GM19240 (cell line): ENCODE results near the gene RNF220.

Source experiments
- DNase-seq: peaks from one replicate; pipeline ENCODE4 v3.0.0; 2011; ENCODE audit warnings: low spot score; ENCODE audit not compliant: insufficient read length

The RNF220 gene

GRCh38 chr1:44406737-44407429 lies 1.8 kb downstream of the RNF220 start:
- no peak for DNase-seq

DNA sequence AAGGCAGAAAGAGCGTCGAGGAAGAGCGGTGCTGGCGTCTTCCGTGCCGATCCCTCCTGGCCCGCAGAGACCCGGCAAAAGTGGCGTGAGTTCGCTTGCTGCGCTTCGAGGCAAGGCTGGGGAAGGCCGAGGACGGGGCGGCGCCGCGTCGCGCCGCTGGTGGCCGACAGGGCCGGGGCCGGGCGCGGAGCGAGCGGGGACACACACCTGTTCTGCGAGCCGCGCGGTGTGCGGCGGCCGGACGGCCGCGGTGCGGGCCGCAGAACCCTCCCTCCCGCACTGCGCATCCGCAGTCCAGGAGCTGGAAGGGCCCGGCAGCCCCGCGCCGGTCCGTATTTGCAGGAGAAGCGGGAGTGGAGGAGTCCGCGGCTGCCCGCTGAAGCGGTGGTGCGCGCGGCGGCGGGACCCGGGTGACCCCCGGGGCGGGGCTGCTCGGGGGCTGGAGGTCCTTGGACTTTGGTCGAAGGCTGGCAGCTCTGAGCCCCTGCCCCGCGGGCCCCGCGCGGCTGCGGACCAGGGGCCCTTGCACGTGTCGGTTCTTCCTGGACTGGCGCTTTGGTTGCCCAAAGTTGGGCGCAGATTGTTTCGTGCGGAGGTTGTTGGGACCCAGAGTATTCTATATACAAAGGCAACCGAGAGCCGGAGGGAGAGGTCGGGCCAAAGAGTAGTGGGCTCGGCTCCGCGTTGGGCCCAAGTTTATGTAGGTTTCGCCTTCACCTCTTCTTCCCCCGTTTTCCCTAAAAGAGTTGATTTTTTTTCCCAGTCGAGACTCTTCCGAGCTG lies 2.6 kb downstream of the RNF220 start:
- no peak for DNase-seq

DNA sequence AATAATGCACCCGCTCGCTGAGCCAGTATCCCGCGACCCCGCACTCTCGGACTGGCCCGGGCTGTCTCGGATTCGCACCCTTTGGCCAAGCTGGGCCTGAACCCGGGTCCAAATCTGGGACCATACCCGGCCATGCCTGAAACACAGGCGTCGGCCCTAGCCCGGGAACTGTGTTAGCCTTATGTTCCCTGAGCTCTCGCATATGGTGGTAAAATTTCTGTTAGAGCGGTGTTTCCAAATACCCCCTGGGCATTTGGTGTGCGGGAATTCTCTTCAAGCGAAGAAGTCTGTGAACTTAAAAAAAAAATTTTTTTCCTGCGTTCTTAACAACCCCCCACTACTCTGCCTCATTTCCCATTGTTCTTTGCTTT lies 3.1 kb downstream of the RNF220 start:
- DNase-seq: no peak

GRCh38 chr1:44408632-44409602 lies 3.9 kb downstream of the RNF220 start:
- no peak for DNase-seq

GRCh38 chr1:44409757-44410156 lies 4.7 kb downstream of the RNF220 start:
- DNase-seq: no peak

- no peak for DNase-seq
Measured at GRCh38 chr1:44411861-44412260, 6.8 kb downstream of the RNF220 start.

- DNase-seq: no peak
Measured at GRCh38 chr1:44412601-44413000, 7.5 kb downstream of the RNF220 start.

GRCh38 chr1:44413740-44414139 lies 8.7 kb downstream of the RNF220 start:
- DNase-seq: no peak

DNA sequence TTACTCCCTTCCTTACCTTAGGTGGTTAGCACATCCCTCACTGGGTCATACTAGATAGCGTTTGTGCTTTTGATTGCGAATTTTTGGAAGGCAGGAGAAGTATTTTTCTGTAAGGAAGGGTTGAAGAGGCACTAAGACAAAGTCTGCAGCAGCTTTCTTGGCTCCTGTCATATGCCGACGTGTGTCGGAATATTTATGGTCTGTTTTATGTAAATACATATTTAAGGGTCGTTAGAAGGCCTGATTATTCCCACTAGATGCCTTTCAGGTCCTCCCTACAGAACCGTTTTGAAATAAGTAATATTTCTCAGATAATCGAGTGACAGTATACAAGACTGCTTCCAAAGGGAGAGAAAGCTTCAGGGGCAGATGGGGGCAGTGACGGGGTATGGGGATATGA lies 10.0 kb downstream of the RNF220 start:
- DNase-seq: no peak

DNA sequence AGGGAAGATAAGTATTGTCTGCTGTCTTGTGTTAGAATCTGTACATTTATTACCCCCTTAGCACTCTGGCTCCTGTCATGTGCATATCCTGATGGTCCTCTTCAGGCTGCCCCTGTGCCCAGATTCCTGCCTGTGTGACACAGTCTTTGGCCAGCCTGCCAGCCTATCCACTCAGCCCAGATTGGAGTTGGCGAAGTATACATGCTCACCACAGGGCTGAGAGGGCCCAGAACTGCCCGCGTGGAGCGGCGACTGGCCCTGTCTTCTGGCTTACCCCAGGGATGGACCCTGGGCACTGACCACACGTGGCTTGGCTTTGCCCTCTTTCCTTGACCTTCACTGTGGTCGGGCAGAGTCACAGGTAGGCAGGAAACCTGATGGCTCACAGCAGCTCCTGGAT lies 11.4 kb downstream of the RNF220 start:
- DNase-seq: no peak

GRCh38 chr1:44417351-44418021 lies 12.4 kb downstream of the RNF220 start:
- DNase-seq: no peak

DNA sequence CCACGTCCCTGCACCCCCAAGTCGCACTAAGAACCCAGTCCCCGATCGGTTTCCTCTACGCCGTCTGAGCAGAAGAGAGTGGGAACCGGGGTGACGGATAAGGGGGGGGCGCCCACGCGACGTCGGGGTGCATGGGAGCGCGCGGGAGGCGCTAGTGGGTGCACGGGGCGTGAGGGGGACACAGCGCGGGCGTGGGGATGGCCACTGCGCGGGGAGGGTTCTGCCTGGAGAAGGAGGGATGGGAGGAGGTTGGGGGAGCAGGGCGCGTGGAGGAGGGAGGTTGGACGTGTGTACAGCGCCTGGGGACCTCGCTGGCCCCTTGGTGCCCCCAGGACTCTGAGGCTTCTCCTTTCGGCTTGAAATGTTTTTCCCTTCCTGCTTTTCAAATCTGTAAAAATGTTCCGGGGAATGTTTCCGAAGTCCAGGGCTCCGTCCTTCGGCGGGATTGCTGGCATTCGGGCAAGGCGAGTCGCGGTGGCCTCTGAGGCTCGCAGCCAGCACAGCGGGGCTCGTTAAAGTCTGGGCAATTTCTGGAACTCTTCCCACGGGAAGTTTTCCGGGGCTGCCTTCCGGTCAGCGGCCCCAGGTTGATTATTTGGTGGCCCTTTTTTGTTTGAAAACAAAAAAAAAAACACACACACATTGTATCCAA lies 13.1 kb downstream of the RNF220 start:
- DNase-seq: no peak

DNA sequence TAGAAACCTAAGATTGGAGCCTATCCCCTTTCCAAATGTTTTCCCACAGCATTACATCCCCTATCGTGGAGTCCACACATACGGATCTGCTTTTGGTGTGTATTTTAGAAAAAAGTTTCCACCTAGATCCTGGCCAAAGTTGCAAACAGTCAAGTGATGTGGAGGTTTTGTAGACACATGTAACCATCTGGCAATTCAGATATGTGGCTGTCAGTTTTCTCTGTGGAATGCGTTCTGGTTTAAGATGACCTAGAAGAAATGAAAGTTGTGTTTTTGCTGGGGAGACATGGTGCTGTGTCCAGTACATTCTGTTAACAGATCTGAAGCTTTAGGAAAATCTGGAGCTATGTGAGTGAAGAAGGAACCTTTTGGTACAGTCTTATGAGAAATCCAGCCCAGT lies 14.8 kb downstream of the RNF220 start:
- DNase-seq: no peak

DNA sequence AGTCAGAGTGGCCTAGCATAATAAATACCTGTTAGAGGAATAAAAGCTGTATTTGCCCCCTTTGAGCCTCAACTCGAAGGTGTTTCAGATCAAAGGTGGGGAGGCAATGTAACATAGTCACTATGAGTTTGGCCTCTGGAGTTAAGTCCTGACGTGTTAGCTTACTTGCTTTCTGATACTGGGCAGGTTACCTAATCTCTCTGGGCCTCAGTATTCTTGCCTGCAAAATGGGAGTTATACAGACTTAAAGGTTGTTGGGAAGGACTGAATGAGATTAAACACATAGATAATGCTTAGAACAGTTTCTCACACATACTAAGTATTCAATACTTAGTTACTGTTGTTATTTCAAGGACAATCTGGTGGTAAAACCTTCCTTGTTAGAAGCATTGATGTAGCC lies 15.5 kb downstream of the RNF220 start:
- DNase-seq: no peak

GRCh38 chr1:44421446-44421884 lies 16.4 kb downstream of the RNF220 start:
- DNase-seq: no peak

DNA sequence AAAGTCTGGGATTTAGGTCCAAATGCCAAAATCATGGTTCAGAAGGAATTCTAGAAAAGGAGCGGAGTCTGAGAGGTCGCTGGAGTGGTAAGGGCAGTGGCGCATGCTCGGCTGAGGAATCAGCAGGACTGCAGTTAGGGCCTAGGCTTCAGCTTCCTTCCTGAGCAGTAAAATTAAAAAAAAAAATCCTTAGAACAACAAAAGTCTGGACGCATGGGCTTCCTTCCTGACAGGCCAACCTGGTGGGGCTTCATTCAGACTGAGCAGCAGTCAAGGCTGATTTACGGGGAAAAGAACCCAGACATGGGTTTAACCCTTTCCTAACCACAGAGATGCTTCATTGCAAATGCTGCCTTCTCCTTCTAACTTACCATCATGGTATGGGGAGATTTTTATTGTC lies 17.1 kb downstream of the RNF220 start:
- DNase-seq: no peak

DNA sequence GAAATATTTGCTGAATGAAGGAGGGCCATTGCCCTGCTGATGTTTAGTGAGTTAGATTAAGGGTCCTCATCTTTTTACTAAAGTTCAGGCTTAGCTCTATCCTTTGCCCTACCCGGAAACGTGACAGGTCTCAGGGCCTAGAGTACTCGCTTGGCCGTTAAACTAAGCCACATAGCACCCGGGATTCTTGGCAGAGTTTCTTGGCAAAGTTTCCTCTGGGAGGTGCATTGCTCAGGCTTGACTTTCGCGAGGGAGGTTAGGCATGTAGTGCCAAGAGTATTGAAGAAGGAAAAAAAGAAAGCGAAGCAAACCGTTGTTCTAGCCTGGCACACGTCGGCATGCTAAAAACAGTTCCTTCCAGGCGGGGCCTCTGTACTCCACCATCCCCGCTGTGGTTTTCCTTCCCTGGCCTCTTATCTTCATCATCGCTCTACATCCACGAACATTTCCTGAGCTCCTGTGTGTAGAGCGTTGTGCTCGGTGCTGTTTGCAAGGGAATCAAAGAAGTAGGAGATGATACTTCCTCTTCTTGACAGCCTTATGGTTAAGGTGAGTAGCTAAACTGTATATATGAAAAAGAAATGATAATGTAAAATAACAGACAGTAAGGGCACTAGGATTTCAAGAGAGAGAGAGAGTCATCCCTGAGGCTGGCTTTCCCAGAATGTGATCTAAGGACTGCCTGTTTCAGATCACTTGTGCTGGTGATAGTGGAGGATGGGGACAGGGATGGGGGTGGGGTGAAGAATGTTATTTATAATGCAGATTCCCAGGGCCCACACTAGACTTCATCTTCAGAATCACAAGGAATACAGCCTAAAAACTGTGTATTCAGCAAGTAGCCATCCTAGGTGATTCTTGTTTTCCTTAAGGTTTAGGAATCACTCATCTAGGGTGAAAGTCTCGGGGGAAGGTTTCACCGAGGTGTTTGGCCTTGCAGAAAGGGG lies 18.8 kb downstream of the RNF220 start:
- no peak for DNase-seq

- DNase-seq: no peak
Measured at GRCh38 chr1:44424747-44425146, 19.7 kb downstream of the RNF220 start.

- DNase-seq: no peak
Measured at GRCh38 chr1:44425341-44426082, 20.5 kb downstream of the RNF220 start.
